Cardiac muscle cell (in vitro differentiated cells and primary cell): Measurements from ENCODE around the gene ARHGEF7. TPM values are rescaled to one million over a fixed set of nuclear protein-coding genes. Genes with fewer than 3 reads are reported as not detected.

Experiments used
- DNase-seq, 2 donors: peaks; one replicate each; pipeline versions ENCODE4 v3.0.0 to v3.0.0-alpha.2; 2010 to 2017; ENCODE audit warnings: low read depth in 1 of 2, low spot score in 1 of 2
- H3K27ac ChIP-seq: fragments of 200-600 bp; sonication (generic); 2 replicates; pipeline ENCODE4 v1.5.1; 2016
- H3K27me3 ChIP-seq: fragments of 200-600 bp; sonication (generic); 2 replicates; pipeline ENCODE4 v1.6.0; 2016; ENCODE audit warnings: control low read depth
- H3K36me3 ChIP-seq: fragments of 200-600 bp; sonication (generic); 2 replicates; pipeline ENCODE4 v1.5.1; 2016; ENCODE audit warnings: control low read depth
- H3K4me1 ChIP-seq: fragments of 200-600 bp; sonication (generic); 2 replicates; pipeline ENCODE4 v1.8.1; 2017; ENCODE audit warnings: low read depth, mild to moderate bottlenecking, mixed run types
- H3K4me3 ChIP-seq: fragments of 200-600 bp; sonication (generic); 2 replicates; pipeline ENCODE4 v1.5.1; 2016; ENCODE audit warnings: mild to moderate bottlenecking
- H3K9me3 ChIP-seq: fragments of 200-600 bp; sonication (generic); 2 replicates; pipeline ENCODE4 v1.5.1; 2017; ENCODE audit warnings: low read depth, mild to moderate bottlenecking, control low read depth
- CTCF ChIP-seq: IDR thresholded peaks from 2 replicates; pipeline ENCODE4 v1.5.1; 2012; ENCODE audit warnings: low read depth, mild to moderate bottlenecking, low read length
- polyA plus RNA-seq: library from polyadenylated mRNA; unstranded; fragments of >200 nt; fragmentation: Nextera tagmentation; extraction: Ambion mirVana; gene quantifications from 2 replicates; pipeline ENCODE4 v1.2.1, GENCODE V29; 2016
- total RNA-seq: library from RNA; depleted of rRNA; stranded (reverse); fragments of >200 nt; gene quantifications from 2 replicates; pipeline ENCODE4 v1.2.3, GENCODE V29; 2016

The ARHGEF7 gene
- total and polyA plus RNA-seq, 2 experiments from 2014 or later, result 20.4 to 32.3 TPM

GRCh38 chr13:111212517-111212873, 97.4 kb downstream of the ARHGEF7 start:
- no peaks in the 10 kb centered on the region for H3K27me3 ChIP-seq
- peaks cover 27% of the 10 kb centered on the region for H3K4me1 ChIP-seq
- no peak for DNase-seq
- H3K4me3 ChIP-seq, result no peak overlapping the region
- no peak for TF ChIP-seq CTCF
- no peaks in the 10 kb centered on the region for H3K36me3 ChIP-seq
- peak overlapping the region; percentile 77 for H3K27ac ChIP-seq
- no peaks in the 10 kb centered on the region for H3K9me3 ChIP-seq

GRCh38 chr13:111213964-111214726, 99.0 kb downstream of the ARHGEF7 start:
- DNase-seq, result peak in 1 of 2 donors; percentile 28
- no peaks in the 10 kb centered on the region for H3K9me3 ChIP-seq
- H3K4me3 ChIP-seq, result no peak overlapping the region
- H3K4me1 ChIP-seq, result peaks cover 27% of the 10 kb centered on the region
- no peaks in the 10 kb centered on the region for H3K36me3 ChIP-seq
- peak overlapping the region; percentile 42 for H3K27ac ChIP-seq
- H3K27me3 ChIP-seq, result no peaks in the 10 kb centered on the region
- no peak for TF ChIP-seq CTCF

GRCh38 chr13:111215081-111216047, 100.3 kb downstream of the ARHGEF7 start:
- Histone ChIP-seq H3K36me3 (no peaks in the 10 kb centered on the region), H3K9me3 (no peaks in the 10 kb centered on the region), H3K4me3 (no peak overlapping the region), H3K4me1 (peaks cover 27% of the 10 kb centered on the region), H3K27me3 (no peaks in the 10 kb centered on the region), H3K27ac (no peak overlapping the region)
- DNase-seq, result no peak
- TF ChIP-seq CTCF, result no peak

- Histone ChIP-seq H3K4me1 (peaks cover 20% of the 10 kb centered on the region), H3K27ac (no peak overlapping the region), H3K36me3 (no peaks in the 10 kb centered on the region), H3K9me3 (no peaks in the 10 kb centered on the region), H3K27me3 (no peaks in the 10 kb centered on the region), H3K4me3 (no peak overlapping the region)
- DNase-seq, result peak; percentile 38 to 72
- peak; percentile 48 for TF ChIP-seq CTCF
Observed at GRCh38 chr13:111216166-111216960, 101.3 kb downstream of the ARHGEF7 start.

- Histone ChIP-seq H3K36me3 (no peaks in the 10 kb centered on the region), H3K9me3 (no peaks in the 10 kb centered on the region), H3K4me3 (no peak overlapping the region), H3K27me3 (no peaks in the 10 kb centered on the region), H3K4me1 (peaks cover 10% of the 10 kb centered on the region), H3K27ac (no peak overlapping the region)
- TF ChIP-seq CTCF, result no peak
- DNase-seq, result no peak
Observed at GRCh38 chr13:111217641-111218040, 102.5 kb downstream of the ARHGEF7 start.
